ENCODE data around the gene SAA1.

SAA1 gene

GRCh38 chr11:18312012-18312411, 45.9 kb downstream of the SAA1 start:
- DNase-seq, result no peak

- DNase-seq, result no peak
Observed at GRCh38 chr11:18312663-18313420, 46.8 kb downstream of the SAA1 start.

GRCh38 chr11:18313965-18314763, 48.1 kb downstream of the SAA1 start:
- DNase-seq, result no peak

GRCh38 chr11:18314784-18315523, 48.9 kb downstream of the SAA1 start:
- DNase-seq, result no peak

GRCh38 chr11:18315893-18316292, 49.8 kb downstream of the SAA1 start:
- no peak for DNase-seq

DNA sequence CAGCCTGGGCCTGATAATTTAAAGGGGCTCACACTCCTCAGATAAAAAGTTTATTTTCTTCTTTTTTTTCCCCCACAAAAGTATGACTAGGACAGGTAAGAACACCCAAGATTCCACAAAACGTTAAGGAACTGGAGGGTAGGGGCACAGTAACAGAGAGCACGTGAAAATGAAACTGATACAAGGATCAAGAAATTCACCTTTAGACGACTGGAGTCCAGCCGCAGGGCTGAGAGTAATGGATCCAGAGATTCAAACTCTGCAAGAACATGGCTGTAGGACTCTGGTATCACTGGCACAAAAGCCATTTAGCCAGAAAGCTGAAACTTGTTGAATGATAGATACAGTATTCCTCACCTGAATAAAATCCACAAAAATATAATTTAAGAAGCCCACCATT, 51.5 kb downstream of the SAA1 start:
- DNase-seq, result no peak
